Urinary bladder (tissue), 4 donors: ENCODE data around the gene ZNF580. TPM values are rescaled to one million over a fixed set of nuclear protein-coding genes. Genes with fewer than 3 reads are reported as not detected.
A peak's percentile ranks its signal among the peaks of the same experiment; 100 is the strongest.

Experiments used
- DNase-seq: peaks from one replicate; pipeline ENCODE4 v3.0.0-alpha.2; 2015; ENCODE audit errors: extremely low spot score
- H3K27ac ChIP-seq: one replicate; pipeline ENCODE4 v1.5.1; 2013; ENCODE audit warnings: low read depth, mild to moderate bottlenecking, moderate library complexity
- H3K36me3 ChIP-seq: one replicate; pipeline ENCODE4 v1.6.1; 2013; ENCODE audit warnings: mild to moderate bottlenecking, moderate library complexity; ENCODE audit not compliant: insufficient read depth
- H3K4me1 ChIP-seq: one replicate; pipeline ENCODE4 v1.6.1; 2013; ENCODE audit warnings: mild to moderate bottlenecking, moderate library complexity; ENCODE audit not compliant: insufficient read depth
- H3K4me3 ChIP-seq: one replicate; pipeline ENCODE4 v1.5.1; 2013; ENCODE audit warnings: low read depth, low read length
- WGBS: extraction: QIAGEN DNeasy Blood & Tissue Kit; methylation state at CpG from one replicate; pipeline ENCODE4 v1.1.7; 2013; 5-methylcytosine and 5-hydroxymethylcytosine counted together
- polyA plus RNA-seq: library from polyadenylated mRNA; stranded (reverse); fragments of 200-250 nt; gene quantifications from one replicate; pipeline ENCODE4 v1.2.3, GENCODE V29; 2013
- total RNA-seq: library from RNA; depleted of rRNA; stranded (reverse); fragments of >200 nt; gene quantifications from one replicate; pipeline ENCODE4 v1.2.3, GENCODE V29; 2014
- donor health status: healthy with polysubstance abuse.
- donor health status: healthy.

The ZNF580 gene
- total and polyA plus RNA-seq, 2 donors = 4.1 to 49.0 TPM

DNA sequence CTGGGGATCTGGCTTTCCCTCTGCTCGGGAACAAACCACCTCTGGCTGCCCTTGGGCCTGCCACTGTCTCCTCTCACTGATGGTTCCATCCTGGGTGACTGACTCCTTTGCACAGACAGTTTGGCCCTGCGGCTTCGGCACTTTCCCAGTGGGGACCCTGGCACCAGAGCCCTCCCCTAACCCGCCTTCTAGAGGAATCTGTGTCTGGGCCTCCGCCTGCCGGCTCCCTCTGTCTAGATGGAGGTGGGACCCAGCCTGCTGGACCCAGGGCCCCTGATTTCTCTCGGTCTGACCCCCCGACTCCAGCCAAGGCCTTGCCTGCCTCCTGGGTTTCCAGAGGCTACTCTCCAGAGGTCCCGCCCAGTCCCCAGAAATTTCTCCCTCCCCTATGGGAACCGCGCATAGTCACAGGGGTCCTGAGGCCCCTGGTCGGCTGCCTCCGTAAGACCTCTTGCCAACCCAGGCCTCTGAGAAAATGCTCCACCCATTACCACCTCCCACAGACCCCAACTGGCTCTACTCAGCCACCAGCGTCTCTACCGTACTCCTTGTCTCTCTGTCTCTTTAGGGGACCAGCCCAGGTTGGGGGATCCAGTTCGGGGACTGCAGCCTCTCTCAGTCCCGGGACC is 9.9 kb downstream of the ZNF580 start:
- no peaks in the 10 kb centered on the region for H3K4me1 ChIP-seq
- no peak overlapping the region for H3K27ac ChIP-seq
- WGBS = 89% methylated on average over 17 of the region's 17 CpGs
- no peak overlapping the region for H3K4me3 ChIP-seq
- no peak for DNase-seq
- no peaks in the 10 kb centered on the region for H3K36me3 ChIP-seq

DNA sequence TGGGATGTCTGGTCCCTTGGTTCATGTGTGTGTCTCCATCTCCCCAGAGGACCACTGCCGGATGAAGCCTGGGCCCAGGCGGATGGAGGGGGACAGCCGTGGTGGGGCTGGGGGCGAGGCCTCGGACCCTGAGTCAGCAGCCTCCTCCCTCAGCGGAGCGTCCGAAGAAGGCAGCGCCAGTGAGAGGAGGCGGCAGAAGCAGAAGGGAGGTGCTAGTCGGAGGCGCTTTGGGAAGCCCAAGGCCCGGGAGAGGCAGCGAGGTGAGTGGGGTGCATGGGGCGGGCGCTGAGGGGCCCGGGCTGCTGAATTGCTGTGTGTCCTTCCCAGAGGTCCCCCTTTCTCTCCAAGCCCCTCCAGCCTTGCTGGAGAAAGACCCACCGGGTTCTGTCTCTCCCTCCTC is 10.4 kb downstream of the ZNF580 start:
- DNase-seq = no peak
- no peak overlapping the region for H3K4me3 ChIP-seq
- WGBS = 90% methylated on average over 18 of the region's 18 CpGs
- no peaks in the 10 kb centered on the region for H3K36me3 ChIP-seq
- no peaks in the 10 kb centered on the region for H3K4me1 ChIP-seq
- H3K27ac ChIP-seq = no peak overlapping the region

DNA sequence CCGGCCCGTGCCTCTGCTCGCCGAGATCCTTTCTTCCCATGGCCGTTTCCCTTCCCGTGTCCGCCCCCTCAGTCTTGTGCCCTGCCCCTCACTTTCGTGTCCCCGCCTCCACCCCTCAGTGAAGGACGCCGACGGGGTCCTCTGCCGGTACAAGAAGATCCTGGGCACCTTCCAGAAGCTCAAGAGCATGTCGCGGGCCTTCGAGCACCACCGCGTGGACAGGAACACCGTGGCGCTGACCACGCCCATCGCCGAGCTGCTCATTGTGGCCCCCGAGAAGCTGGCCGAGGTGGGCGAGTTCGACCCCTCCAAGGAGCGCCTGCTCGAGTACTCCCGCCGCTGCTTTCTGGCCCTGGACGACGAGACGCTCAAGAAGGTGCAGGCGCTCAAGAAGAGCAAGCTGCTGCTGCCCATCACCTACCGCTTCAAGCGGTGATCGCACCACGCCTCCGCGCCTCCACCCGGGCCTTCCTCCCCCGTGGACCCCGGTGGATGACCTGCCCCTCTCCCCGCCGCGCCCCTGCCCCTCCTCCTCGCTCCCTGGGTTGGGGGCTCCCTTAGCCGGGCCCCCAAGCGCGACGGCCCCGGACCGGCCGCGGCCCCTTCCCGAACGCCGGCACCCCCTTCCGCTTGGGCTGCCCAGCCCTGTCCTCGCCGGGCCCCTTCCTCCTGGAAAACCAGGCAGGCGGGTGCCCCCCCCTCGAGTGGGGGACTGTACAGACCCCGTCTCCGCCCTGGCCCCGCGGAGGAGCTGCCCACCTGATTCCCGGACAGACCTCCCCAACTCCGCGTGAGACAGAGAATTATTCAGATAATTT is 11.7 kb downstream of the ZNF580 start:
- Histone ChIP-seq H3K36me3 (no peaks in the 10 kb centered on the region), H3K4me1 (no peaks in the 10 kb centered on the region), H3K4me3 (no peak overlapping the region), H3K27ac (no peak overlapping the region)
- WGBS = 69% methylated on average over 71 of the region's 71 CpGs
- DNase-seq = no peak

DNA sequence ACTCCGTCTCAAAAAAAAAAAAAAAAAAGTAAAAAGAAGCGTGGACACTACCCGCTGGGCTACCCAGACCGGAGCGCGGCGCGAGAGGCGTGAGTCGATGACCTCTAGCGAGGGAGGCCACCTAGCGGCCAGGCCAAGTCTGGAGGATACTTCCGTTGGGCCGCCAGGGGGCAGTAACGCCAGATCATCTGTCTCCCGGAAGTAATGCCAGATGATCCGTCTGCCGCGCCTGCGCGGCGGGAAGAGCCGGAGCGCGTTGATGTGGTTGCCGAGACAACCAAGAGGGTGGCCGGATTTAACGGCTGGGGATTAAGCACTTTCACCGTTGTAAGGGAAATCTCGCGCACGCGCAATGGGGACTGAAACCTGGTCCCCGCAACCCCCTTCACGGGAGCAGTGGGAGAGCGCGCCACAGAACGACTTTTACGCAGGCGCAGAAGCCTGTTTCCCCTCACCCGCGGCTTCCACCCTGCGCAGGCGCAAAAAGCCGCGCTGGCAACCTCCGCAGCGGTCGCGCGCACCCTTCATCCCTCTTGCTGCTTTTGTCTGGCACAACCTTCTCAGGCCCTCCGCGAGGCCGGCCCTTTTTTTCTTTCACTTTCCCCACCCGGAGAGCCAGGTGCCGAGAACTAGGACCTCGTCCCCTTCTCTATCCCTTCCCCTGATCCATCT is 13.0 kb downstream of the ZNF580 start:
- DNase-seq = peak; percentile 99
- WGBS = under 1% methylated on average over 57 of the region's 57 CpGs
- Histone ChIP-seq H3K4me1 (no peaks in the 10 kb centered on the region), H3K4me3 (peak overlapping the region; percentile 85), H3K27ac (peak overlapping the region; percentile 96), H3K36me3 (no peaks in the 10 kb centered on the region)

DNA sequence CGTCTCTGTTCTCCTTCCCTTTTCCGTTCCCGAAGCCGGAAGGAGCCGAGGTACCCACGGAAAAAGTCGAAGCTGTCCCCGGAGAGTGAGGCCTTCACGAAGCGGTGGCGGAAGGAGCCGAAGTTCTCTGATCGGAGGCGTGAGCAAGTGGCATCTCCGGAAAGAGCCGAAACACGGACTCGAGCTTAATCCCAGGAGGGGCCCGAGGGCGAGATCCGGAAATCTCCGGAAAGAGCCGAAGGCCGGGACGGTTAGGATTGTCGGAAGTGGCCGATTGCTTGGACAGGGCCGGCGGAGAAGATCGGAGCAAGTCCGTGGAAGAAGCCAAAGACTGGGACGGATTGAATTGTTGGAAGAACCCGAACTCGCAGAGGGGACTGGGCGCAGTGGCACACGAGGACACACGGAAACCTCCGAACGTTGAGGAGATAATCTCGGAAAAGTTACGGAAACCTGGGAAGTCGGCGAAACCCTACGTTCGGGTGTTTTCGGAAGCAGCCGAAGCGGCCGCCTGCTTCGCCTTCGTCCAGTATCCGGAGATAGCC is 13.6 kb downstream of the ZNF580 start:
- Histone ChIP-seq H3K4me1 (no peaks in the 10 kb centered on the region), H3K36me3 (peaks cover 2% of the 10 kb centered on the region), H3K27ac (peak overlapping the region; percentile 96), H3K4me3 (peak overlapping the region; percentile 85)
- WGBS = under 1% methylated on average over 52 of the region's 52 CpGs
- DNase-seq = peak; percentile 100

DNA sequence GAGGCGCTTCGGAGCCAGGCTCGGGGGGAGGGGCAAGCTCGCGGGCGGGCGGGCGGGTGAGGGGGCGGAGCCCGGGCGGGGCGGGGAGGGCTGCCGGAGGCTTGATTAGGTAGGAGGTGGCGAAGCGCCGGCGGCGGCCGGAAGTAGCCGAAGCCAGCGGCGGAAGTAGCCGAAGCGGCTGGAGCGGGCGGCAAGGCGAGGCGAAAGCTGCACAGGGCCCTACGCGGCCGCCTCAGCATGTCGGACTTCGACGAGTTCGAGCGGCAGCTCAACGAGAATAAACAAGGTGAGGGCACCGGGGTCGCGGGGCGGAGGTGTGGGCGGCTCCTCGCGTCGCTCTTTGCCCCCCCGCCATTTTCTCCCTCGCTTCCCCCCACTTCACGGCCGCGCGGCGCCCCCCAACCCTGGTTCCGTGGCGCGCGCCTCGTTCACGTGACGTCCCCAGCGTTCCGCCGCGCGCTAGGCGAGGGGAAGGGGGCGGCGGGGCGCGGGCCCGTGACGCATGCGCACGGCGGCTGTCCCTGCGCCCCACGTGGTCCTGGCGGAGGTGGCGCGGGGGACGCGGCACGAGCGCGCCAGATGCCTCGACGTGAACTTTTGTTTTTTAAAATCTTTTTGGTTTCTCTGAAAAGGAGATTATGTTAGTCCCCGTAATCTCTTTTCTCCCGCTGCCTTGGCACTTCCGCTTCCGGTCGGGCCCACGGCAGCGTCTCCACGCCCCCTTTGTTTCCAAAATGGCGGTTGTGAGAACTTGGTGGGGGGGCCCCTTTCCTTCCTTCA is 14.3 kb downstream of the ZNF580 start, which contains the start of gene U2AF2:
U2AF2 (plus strand) TSS at position 168 of the 780 bp plus-strand sequence; CDS start at position 238, 70 bp downstream.
- Histone ChIP-seq H3K27ac (peak within 1 kb of the TSS; percentile 96), H3K4me1 (no peaks in the 10 kb centered on the region), H3K4me3 (peak within 1 kb of the TSS; percentile 85), H3K36me3 (peaks cover 4% of the 10 kb centered on the region)
- no peak for DNase-seq
- WGBS = under 1% methylated on average over 92 of the region's 95 CpGs

DNA sequence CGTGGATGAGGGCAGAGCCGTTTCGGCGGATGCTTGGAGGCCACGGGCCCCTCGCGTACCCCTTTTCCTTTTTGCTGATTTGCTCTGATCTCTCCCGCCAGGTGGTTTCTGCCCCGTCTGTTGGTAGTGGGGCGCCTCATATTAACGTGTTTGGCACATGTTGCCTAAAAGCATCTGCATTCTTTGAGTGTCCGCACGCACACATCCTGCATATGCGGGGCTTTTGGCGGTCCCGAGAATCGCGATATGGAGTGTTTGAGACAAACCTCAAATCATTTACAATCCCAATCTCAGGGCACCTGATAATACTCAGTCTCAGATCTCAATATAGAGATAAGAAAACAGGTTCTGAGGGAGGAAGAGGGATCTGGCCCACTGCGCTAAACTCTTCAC is 14.8 kb downstream of the ZNF580 start:
- peak overlapping the region; percentile 85 for H3K4me3 ChIP-seq
- peaks cover 4% of the 10 kb centered on the region for H3K36me3 ChIP-seq
- under 1% methylated on average over 19 of the region's 19 CpGs for WGBS
- DNase-seq = no peak
- H3K4me1 ChIP-seq = no peaks in the 10 kb centered on the region
- H3K27ac ChIP-seq = no peak overlapping the region

DNA sequence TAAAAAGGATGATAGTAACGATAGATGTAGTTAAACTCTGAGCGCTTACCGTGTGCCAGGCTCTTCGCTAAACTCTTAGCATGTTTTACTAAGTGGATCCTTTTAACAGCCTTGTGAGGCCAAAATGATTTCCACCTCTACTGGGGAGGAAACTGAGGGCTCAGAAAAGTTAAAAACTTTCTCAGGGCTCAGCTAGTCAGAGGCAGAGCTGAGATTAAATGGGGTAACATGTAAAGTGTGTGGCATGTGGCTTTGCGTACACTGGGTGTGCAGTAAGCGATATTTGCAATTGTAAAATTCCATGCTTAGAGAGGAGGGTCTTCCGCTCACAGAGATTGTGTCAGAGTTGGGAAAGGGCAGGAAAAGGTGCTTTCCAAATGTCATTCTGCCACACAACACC is 15.8 kb downstream of the ZNF580 start:
- WGBS = 55% methylated on average over 7 of the region's 7 CpGs
- Histone ChIP-seq H3K4me3 (peak overlapping the region; percentile 85), H3K4me1 (no peaks in the 10 kb centered on the region), H3K27ac (no peak overlapping the region), H3K36me3 (peaks cover 7% of the 10 kb centered on the region)
- DNase-seq = no peak

DNA sequence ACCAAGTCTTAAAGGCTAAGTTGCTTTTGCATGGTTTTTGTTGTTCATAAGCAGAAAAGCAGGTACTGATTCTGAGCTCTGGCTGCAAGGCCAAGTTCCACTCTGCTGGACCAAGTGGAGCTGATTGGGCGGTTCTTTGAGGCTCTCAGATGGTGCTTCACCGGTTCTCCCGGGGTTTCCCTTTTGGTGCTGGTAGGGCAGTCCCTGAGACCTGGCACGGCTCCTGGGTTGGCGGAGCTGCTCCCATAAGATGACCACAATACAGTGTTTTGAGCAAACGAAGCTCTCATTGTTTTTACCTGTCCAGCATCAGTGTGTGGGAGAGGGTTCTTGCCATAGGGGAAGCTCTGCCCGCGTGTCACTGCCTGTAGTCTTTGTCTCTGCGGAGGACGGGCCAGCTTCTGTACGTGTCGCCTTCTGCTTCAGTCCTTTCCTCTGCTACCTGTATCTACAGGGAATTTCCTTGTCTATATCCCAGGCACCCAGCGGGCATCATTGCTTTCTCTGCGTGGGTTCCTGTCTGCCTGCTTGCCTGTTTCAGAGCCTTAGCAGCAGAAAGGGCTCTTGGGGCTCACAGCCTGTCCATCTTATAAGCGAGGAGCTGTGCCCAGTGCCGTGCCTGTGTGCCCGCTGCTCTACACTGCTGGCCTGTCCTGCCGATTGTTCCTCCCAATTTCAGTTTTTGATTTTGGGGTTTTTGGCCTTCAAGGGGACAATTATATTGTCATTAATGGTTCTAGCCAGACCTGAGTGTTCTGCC is 16.4 kb downstream of the ZNF580 start:
- no peak for DNase-seq
- peaks cover 10% of the 10 kb centered on the region for H3K36me3 ChIP-seq
- 53% methylated on average over 18 of the region's 18 CpGs for WGBS
- H3K4me3 ChIP-seq = no peak overlapping the region
- no peak overlapping the region for H3K27ac ChIP-seq
- no peaks in the 10 kb centered on the region for H3K4me1 ChIP-seq

DNA sequence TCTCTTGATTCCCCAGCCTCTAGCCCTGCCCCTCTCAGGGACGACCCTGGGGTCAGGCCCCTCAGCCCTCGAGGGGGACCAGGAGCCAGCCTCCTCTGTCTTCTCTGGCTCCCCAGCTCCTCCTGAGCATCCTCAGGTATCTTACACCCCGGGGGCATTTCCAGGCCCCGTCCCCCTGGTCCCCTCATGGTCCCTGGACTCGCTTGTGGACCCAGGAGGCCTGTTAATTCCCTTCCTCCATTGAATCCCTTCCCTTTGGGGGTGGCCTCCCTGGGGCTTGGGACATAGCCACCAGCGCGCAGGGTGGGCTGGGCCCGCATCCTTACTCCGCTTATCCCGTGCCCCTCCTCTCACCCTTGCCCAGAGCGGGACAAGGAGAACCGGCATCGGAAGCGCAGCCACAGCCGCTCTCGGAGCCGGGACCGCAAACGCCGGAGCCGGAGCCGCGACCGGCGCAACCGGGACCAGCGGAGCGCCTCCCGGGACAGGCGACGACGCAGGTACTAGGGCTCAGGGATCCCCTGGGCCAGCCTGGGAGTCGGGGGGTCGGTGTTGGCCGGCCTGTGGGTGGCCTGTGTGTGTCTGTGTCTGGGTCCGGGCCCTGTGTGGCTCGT is 18.2 kb downstream of the ZNF580 start:
- no peak for DNase-seq
- Histone ChIP-seq H3K4me3 (no peak overlapping the region), H3K27ac (no peak overlapping the region), H3K36me3 (peaks cover 18% of the 10 kb centered on the region), H3K4me1 (no peaks in the 10 kb centered on the region)
- 91% methylated on average over 37 of the region's 37 CpGs for WGBS

DNA sequence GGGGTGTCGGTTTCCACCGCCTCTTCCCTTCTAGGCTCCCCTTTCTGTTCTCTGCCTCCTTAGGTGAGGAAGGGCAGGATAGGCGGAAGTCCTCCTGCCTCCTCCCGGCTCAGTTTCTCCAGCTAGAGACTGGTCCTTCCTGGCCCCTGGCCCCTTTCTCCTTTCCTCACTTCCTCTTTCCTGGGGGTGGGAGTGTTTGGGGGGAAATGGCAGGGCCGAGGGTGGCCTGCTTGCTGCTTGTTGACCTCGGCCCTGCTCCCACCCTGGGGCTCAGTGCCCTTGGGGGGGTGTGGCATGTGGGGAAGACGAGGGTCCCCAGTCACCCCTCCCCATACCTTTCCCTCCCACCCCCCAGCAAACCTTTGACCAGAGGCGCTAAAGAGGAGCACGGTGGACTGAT is 19.0 kb downstream of the ZNF580 start:
- Histone ChIP-seq H3K27ac (no peak overlapping the region), H3K36me3 (peaks cover 18% of the 10 kb centered on the region), H3K4me1 (no peaks in the 10 kb centered on the region), H3K4me3 (no peak overlapping the region)
- no peak for DNase-seq
- WGBS = 71% methylated on average over 9 of the region's 9 CpGs

DNA sequence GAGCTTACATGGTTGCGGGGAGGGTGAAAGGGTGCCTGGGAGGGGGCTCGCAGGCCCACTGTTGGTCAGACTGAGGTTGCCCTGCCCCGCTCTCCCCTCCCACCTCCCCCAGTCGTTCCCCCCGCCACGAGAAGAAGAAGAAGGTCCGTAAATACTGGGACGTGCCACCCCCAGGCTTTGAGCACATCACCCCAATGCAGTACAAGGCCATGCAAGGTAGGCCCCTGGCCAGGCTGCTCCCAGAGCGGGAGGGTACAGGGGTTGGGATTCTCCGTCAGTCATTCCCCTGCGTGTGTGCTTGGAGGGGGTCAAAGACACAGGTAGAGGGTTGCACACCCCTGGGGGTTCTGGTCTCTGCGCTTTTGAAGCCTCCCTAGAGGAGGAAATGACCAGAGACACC is 19.6 kb downstream of the ZNF580 start:
- DNase-seq = no peak
- peaks cover 18% of the 10 kb centered on the region for H3K36me3 ChIP-seq
- no peak overlapping the region for H3K4me3 ChIP-seq
- WGBS = 85% methylated on average over 12 of the region's 12 CpGs
- no peaks in the 10 kb centered on the region for H3K4me1 ChIP-seq
- H3K27ac ChIP-seq = no peak overlapping the region
